T1000 (cell line): ENCODE data around the gene CACUL1.

Experiments
- DNase-seq: peaks from one replicate; lab custom pipeline; 2025; ENCODE audit warnings: mixed read lengths; lab: John Stamatoyannopoulos, UW

CACUL1 gene

GRCh38 chr10:118635674-118636402, 118.9 kb downstream of the CACUL1 start:
- DNase-seq = no peak

GRCh38 chr10:118633786-118634185, 121.0 kb downstream of the CACUL1 start:
- DNase-seq = no peak

GRCh38 chr10:118629211-118629610, 125.6 kb downstream of the CACUL1 start:
- DNase-seq = no peak

GRCh38 chr10:118628397-118628796, 126.4 kb downstream of the CACUL1 start:
- no peak for DNase-seq

- DNase-seq = no peak
Observed at GRCh38 chr10:118626953-118627352, 127.8 kb downstream of the CACUL1 start.
